HG02938 (cell line): Measurements from ENCODE around the gene CTNND2.
"Not testable (repeated sequence)": the region's sequence is repeated elsewhere in the genome, so short reads cannot be mapped to it uniquely, and the experiment has no call there.

Experiments
- ATAC-seq: cut with Tn5 transposase; IDR thresholded peaks from one replicate; pipeline ENCODE4 v1.9.1; 2021; ENCODE audit warnings: mild to moderate bottlenecking, moderate library complexity; ENCODE audit not compliant: unreplicated experiment

Gene CTNND2

DNA sequence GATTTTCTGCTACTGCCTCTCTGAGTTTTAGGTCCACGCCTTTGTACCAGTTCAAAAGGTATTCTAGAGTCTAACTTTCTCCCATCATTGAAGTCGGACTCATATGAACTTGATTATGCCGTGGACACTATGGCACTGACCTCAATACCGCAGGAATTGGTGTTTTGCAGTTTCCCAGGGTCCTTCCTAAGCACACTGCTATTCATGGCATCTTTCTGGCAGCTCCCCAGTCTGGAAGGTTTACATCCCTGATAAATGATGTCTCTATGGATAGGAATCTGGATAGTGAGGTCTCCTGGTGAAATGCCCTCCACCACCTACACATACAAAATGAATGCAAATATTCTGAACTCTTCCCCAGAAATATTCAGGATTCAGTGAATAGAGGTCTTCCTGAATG, 422.2 kb downstream of the CTNND2 start:
- ATAC-seq, result no peak

DNA sequence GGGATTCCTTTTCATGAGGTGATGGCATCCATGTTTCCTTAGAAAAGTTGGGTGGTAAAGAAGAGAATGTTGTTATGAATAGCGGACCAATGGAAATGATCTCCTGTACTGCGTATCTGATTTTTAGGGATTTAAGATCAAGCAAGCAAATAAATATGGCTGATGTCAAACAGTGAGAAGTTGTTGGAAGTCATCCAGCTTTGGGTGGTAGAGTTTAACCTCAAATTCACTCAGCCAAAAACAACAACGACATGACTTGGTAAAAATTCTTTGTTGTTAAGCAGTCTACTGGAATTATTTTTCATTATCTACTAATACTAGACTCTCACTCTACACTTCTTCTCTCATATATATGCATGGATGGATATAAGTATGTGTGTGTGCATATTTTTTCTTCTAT, 426.5 kb downstream of the CTNND2 start:
- no peak for ATAC-seq

DNA sequence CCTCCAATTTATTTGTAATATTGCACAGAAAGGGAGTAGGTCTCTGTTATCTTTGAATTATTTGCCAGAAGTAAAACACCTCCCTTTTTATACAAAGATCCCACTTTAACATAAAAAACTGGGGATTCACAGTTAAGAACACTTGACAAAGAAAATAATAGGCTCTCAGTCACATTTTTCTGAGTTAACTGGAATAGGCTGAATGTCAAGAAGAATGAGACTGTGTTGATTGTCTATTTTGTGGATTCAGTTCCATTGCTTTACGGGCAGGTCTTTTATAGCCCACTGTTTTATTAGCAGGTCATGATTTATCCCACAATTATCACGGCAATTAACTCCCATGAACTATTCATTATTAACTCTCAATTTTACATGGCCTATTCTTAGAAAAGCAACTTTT, 427.4 kb downstream of the CTNND2 start:
- no peak for ATAC-seq

DNA sequence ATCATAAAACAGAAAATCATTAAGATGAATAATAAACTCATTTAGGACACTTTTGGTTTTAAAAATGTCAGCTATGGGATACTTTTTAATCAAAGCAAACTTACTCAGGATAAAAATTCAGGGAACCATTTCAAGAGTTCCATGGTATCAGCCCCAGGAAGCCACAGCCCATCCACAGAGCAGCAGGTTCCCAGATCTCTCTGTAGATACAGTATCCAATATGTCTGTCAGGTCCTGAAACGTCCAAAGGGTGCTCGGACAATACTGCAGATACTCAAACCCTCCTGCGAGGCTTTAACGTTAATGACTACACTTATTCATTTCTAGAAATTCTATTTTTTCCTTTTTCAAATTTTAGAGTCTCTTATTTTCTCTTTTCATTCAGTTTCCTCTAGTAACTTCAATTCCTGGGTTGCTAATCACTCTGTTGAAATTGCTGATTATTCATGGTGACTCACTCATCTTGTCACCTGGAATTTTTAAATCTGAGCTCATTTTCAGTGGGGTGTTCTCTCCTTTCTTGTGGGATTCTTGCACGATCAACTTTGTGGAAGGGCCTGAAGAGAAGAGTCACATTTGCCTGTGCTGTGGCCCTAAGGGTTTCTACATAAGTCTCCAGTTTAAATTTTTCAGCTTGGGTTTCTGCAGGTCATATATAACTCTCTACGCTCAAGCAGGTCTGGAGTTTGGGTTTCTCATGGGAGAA, 435.8 kb downstream of the CTNND2 start:
- ATAC-seq, result no peak

DNA sequence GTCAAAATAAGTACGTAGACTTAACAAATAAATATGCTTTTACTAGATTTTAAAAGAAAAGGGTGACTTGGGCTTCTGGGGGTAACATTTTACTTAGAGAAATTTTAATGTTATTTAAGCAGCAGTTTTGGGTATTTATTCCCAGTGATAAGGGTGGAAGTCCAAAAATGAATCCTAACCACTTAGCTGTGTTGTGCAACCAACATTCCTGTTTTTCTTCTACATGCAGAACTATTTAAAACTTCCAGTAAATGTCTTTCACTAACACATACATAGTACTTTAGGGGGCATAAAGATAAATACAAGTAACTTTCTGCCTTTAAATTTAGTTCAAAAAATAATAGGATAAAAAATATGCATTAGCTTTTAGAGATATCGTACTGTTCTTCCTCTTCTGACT, 436.7 kb downstream of the CTNND2 start:
- no peak for ATAC-seq

DNA sequence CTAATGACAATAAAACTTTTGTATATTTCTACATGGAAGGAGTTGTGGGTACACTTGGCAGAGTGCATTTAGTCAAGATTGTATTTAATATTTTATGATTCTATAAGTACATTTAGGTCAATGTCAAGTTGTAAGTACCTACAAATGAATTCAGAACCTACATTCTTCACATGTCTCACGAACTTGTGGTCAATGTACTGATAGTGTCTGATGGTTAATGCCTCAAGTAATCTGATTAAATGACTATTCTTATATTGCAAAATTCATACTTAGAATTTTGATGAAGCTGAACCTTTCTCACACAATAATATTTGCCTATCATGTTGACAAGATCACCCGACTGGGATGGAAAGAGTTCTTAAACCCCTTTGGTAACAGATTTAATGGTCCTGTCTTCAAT, 444.5 kb downstream of the CTNND2 start:
- ATAC-seq, result no peak

DNA sequence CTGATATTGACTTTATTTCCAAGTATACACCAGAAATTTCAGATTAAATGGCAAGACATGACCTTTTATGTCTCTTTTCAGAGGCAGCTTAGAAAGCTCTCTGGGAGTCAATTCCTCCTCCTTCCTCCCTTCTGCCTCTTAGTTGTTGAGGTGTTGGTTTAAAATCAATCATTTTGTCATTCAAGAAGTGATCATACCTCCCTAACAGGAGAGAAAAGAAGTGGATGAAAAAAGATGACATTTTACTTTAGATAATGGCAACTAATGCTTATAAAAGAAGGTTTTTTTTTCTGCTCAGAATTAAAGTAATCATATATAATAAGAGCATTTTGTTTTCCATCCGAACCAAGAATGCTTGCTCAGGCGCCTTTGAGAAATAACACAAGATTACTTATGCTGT, 448.7 kb downstream of the CTNND2 start:
- ATAC-seq, result no peak

DNA sequence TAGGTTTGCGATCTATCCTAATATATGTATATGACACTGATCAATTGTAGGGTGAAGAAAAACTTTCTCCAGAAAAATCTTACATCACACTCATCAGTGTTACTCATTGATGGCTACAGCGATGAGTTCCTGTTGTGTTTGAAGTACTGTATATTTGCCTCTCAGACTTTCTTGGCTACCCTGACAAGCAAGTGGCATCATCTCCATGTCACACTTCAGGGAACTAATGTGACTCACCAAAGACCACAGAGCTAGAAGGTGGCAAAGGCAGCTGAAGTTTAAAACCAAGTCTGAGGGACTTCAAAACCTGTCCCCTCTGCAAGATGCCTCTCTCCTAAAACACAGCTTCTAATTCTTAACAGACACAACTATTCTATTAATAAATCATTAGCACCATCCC, 451.4 kb downstream of the CTNND2 start:
- ATAC-seq, result no peak

DNA sequence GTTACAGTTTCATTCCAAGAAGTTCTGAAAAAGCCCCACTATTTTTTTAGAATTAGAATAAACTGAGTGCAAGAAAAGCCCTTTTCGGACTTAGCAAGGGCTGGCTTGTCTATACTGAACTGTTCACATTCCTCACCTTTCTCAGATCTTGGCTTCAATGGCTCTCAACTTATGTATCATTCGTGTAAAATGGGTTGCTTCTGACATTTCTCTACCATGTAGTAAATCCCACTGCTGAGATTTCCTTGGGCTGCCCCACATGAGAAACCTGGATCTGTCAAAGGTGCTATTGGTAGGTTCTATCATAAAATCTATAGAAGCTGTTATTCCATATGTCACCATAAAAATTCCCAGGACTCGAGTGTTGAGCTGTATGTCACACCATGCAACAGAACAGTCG, 454.3 kb downstream of the CTNND2 start:
- ATAC-seq, result no peak

DNA sequence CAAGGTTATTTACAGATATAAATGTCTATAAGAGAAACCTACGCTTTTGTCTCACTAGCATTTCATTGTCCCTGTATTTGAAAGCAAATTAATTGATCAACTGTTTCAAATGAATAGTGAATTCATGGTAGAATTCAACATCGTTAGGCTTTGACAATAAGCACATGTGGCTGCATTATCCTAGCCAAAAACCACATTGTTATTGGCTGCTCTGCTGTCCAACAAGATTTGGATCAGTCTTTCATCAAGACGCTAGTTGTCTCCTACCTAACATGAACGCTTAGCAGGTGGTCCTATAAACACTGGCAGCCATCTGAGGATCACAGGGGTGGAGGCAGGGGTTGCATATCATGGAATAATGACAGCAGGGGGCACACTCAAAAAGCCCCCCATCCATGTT, 455.0 kb downstream of the CTNND2 start:
- ATAC-seq, result no peak

DNA sequence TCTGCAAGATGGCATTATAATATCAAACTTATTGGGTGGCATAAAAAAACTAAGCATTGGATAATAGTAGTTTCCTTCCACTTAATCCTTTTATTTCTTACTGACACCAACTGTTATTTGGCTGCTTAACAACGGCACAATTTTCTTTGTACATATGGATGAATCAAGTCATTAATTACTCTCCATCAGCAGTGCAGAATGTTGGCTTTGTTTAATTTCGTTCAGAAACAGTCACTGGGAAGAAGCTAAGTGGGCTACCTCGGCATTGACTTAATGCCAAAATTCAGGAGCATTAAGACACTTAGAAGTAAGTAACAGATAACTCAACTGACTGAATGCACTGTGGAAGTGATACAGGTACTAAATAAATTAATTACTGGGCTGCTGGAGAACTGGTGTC, 460.4 kb downstream of the CTNND2 start:
- ATAC-seq, result no peak

DNA sequence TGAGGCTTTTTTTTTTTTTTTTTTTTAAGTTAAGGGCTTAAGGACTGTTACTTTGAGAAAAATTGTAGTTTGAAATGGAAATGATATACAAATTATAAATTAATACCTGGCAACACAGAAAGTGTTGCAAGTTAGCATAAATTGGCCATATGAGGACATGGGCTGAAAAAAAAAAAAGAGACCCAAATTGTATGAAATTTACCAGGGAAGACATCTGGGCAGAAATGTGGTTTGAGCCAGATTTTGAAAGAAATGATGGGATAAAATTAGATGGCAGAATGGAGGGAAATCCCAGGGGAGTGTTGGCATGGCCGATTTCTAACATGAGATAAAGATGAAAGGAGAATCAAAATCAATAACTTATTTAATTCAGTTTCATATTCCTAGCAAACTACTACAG, 472.1 kb downstream of the CTNND2 start:
- no peak for ATAC-seq

DNA sequence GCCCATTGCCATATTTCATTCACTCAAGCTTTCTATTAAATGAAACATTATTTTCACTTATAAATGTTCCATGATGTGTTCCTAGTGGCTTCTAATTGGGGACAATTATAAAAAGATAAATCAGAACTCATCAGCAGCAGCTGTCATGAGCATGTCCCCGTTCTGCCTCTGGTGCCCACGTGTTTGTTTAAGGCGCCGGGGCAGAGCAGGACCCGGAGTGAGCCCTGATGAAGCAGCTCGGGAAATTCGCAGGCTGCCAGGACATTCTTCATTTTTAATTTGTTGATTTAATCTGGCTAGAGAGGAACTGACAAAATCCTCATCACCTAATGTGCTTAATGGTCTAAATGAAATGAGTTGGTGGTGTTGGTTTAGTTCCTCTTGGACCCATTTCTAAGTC, 475.0 kb downstream of the CTNND2 start:
- no peak for ATAC-seq

DNA sequence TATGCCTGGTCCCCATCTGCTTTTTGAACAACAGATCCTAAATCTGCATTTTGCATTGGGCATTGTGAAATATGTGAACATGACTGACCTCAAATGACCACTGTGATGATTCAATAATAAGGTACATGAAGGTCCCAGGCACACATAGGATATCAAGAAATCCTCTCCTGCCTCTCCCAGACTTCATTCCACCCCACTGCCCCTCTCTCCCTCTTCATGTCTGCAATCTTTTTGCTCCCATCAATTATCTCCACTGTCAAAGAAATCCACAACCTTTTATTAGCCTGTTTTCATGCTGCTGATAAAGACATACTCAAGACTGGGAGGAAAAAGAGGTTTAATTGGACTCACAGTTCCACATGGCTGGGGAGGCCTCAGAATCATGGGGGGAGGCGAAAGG, 476.7 kb downstream of the CTNND2 start:
- ATAC-seq, result no peak

DNA sequence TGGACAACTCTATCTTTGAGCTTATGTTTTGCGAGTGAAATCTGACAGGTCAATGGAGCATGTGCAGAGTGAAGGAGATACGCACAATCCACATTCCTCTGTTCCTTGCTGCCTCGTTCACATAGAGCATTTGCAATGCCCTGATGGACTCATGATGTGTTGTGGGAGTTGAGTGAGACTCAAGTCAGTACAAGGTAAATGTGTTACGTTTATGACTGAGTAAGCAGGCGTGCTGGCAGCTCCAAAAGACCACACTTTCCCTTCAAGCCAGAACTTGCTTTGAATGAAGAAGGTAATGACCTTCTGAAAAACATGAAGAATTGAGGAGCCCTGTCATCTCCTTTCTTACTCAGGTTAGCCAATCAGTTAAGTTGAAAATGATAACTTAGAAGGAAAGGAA, 477.8 kb downstream of the CTNND2 start:
- ATAC-seq, result no peak

DNA sequence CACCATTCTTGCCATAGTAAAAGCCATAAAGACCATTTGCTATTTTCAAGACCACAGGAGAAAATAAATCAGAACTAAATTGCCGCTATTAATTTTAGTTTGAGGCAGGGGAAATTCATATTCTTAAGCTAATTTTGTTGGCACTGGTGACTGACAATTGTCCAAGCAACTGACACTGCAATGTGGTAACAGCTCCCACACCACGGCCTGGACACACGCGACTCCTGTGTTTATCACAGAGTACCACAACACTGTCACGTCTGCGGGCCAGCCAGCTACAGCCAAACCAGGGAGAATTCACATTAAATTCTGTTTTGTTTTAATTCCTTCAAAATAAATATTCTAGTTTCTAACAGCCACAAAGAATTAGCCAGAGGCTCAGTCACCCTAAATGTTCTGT, 481.9 kb downstream of the CTNND2 start:
- no peak for ATAC-seq

DNA sequence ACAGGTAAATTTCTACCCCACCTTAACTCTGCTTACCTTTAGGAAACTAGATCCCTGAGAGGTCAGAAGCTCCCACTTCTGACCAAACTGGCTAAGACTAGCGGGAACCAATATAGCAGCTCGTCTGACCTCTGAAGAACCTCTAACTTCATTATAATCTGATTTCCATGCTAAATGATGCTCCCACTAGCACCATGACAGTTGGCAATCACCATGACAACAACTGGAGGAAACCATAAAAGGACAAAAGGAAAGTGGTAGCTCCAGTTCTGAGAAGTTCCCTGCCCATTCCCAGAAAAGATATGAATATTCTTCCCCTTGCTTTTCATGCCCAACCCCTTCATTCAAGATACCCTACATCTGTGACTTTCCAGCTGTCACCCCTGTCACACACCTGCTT, 483.3 kb downstream of the CTNND2 start:
- no peak for ATAC-seq

DNA sequence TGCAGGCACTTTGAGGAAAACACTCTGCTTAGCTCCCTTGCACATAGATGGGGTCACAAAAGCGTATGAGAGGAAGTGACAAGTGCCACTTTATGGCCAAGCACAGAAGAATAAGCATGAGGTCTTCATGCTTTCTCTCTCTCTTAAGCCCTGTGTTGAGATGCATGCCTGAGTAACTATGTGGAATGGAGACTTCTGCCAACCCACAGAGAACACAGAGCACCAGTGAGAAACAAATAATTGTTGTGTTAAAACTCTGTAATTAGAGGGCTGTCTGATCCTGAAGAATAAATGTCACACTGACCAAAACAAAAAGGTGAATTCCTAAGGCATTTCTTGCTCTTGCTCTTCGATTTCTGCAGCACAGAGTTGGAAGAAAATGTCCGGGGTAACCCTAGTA, 488.5 kb downstream of the CTNND2 start:
- ATAC-seq, result no peak

DNA sequence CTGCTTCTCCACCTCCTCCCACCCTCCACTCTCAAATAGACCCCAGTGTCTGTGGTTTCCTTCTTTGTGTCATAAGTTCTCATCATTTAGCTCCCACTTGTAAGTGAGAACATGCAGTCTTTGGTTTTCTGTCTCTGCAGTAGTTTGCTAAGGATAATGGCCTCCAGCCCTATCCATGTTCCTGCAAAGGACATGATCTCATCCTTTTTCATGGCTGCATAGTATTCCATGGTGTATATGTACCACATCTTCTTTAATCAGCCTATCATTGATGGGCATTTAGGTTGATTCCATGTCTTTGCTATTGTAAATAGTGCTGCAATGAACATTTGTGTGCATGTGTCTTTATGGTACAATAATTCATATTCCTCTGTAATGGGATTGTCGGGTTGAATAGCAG, 489.5 kb downstream of the CTNND2 start:
- ATAC-seq, result not testable (repeated sequence)

DNA sequence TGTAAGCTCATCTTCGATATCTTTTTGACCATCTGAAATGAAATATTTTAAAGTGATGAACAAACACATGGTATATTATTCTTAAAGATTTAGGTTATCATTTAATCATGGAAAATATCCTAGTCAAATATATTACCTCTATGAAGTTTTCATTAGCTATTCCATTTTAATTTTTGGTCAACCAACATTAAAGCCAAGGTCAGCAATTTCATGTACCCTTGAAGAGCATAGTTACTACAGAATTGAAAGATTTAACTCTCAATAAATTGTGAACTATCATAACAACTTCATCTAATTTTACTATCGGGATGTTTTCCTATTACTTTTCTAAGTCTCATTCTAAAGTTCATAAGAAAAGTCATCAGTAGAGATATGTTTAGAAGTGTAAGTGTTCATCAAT, 492.6 kb downstream of the CTNND2 start:
- ATAC-seq, result no peak

DNA sequence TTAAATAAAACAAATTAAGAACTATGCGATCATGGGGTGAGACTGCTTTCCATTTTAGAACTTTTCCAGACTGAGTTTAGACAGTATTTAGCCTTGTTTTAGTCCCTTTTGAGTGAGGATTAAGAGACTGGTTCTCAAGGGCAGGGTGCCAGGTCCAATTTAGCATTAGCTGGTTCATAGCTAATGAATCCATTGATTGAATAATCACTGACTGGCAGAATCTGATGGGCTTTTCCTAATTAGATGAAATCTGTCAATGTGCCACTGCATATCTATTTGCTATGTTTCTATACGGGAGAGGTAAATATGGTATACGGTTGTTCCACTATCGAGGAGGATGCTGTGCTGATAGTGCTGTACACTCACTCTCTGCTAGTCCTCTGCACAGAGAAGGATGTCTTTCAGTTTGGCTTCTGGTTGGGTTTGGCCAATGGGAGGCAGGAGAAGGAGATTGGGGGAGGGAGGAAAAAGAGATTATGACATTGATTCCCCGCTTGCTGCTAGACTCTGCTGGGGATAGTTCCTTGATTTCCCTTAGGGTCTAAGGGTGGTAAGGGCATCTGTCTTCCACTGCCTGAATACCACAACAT, 496.6 kb downstream of the CTNND2 start:
- no peak for ATAC-seq

DNA sequence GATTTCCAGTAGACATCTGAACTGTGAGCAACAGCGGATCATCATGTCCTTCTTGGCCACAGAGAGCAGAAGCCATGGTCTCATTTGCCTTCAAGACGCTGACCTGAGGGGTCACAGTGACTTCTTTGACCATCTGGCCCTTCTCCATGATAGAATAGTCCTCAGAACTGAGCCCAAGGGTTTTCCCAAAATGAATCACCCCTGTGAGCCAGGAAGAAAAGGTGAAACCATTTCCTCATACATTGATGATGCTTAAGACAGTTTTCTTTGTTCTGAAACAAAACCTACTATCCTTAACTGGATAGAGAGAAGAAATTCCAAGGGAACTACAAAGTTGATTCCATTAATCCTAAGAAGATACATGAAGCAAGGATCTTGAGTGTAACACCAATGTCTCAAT, 503.9 kb downstream of the CTNND2 start:
- ATAC-seq, result no peak

DNA sequence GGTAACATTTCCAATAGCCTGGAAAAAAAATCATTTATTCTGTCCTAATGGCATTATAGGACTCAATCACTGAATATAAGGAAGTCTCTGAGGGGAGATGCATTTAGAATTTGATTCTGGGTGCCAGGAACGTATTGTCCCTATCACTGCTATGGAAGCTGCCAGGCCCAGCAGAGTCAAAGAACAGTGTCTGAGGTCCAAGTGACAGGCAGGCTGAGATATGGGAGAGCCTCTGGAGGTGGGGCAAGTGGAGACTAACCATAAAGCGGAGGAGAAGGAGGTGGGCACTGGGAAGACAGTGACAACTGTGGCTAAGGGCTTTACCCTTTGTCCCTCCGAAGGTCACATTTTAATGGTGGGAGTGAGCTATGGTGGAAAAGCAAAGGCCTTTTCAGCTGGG, 505.5 kb downstream of the CTNND2 start:
- no peak for ATAC-seq
